ENCODE measurements around the gene MANBA.

The MANBA gene

GRCh38 chr4:102642631-102643298, 118.0 kb downstream of the MANBA start:
- in situ Hi-C loops (cut with MboI; ENCODE audit: low pct_unique_long_range_greater_than_20kb, low sequenced_read_pairs, unreplicated experiment), result no loop called here
- DNase-seq (ENCODE audit: low spot score), result no peak
- no peak for TF ChIP-seq CTCF (IDR thresholded peaks at IDR 0.05; ENCODE audit: extremely low read depth, insufficient read depth, missing control alignments)

GRCh38 chr4:102641793-102642192, 119.0 kb downstream of the MANBA start:
- DNase-seq (ENCODE audit: low spot score), result no peak
- in situ Hi-C loops (cut with MboI; ENCODE audit: low pct_unique_long_range_greater_than_20kb, low sequenced_read_pairs, unreplicated experiment), result no loop called here
- no peak for TF ChIP-seq CTCF (IDR thresholded peaks at IDR 0.05; ENCODE audit: extremely low read depth, insufficient read depth, missing control alignments)

DNA sequence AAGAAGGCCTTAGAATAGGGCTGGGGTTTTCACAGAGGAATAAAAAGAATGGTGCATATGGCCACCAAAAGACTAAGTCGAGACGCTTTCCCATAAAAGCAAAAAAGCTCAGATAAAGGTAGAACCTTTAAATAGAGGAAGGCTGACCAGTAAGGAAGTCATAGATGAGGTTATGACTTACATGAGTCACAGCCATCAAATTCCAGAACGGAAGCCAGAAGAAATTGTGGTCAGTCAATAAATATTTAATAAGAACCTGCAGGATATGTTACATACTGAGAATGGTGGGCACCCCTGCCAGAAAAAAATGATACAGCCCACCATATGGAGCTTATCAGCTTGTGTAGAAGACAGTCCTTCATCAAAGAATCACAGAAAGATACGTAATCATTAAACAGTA, 120.1 kb downstream of the MANBA start:
- in situ Hi-C loops (cut with MboI; ENCODE audit: low pct_unique_long_range_greater_than_20kb, low sequenced_read_pairs, unreplicated experiment), result no loop called here
- no peak for TF ChIP-seq CTCF (IDR thresholded peaks at IDR 0.05; ENCODE audit: extremely low read depth, insufficient read depth, missing control alignments)
- DNase-seq (ENCODE audit: low spot score), result no peak

DNA sequence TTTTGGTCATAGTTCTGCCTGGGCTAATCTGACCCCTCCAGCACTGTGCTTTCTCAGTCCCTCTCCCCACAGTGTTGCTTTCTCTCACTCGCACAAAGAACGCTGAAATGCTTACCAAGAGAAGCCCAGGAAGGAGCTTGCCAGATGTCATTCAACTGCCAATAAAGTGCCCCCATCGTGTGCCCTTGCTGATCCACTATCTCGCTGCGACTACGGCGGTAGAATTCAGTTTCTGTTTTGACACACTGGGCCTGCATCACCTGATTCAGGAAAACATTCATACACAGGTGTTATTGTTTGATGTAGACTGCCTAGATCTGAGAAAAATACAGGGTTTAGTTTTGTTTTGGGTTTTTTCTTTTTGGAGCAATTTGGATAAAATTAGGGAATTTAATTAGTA, 121.2 kb downstream of the MANBA start:
- in situ Hi-C loops (cut with MboI; ENCODE audit: low pct_unique_long_range_greater_than_20kb, low sequenced_read_pairs, unreplicated experiment), result no loop called here
- TF ChIP-seq CTCF (IDR thresholded peaks at IDR 0.05; ENCODE audit: extremely low read depth, insufficient read depth, missing control alignments), result no peak
- no peak for DNase-seq (ENCODE audit: low spot score)

GRCh38 chr4:102638621-102639020, 122.1 kb downstream of the MANBA start:
- TF ChIP-seq CTCF (IDR thresholded peaks at IDR 0.05; ENCODE audit: extremely low read depth, insufficient read depth, missing control alignments), result no peak
- in situ Hi-C loops (cut with MboI; ENCODE audit: low pct_unique_long_range_greater_than_20kb, low sequenced_read_pairs, unreplicated experiment), result no loop called here
- no peak for DNase-seq (ENCODE audit: low spot score)

- in situ Hi-C loops (cut with MboI; ENCODE audit: low pct_unique_long_range_greater_than_20kb, low sequenced_read_pairs, unreplicated experiment), result no loop called here
- no peak for TF ChIP-seq CTCF (IDR thresholded peaks at IDR 0.05; ENCODE audit: extremely low read depth, insufficient read depth, missing control alignments)
- no peak for DNase-seq (ENCODE audit: low spot score)
These were observed 123.4 kb downstream of the MANBA start for GRCh38 chr4:102637391-102637790.
